ENCODE results near the gene FXYD4. TPM values are rescaled to one million over a fixed set of nuclear protein-coding genes. Genes with fewer than 3 reads are reported as not detected.

FXYD4 gene, protein sequence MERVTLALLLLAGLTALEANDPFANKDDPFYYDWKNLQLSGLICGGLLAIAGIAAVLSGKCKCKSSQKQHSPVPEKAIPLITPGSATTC
- total RNA-seq: not detected in 2 replicates

GRCh38 chr10:43371418-43371817 lies at the start of gene FXYD4:
Gene FXYD4 (plus strand): TSS chr10:43371636. CDS start chr10:43373747, 2,111 bp downstream.

GRCh38 chr10:43408710-43409384 lies 37.4 kb downstream of the FXYD4 start, which contains the start of gene HNRNPF:
Gene HNRNPF (minus strand): TSS chr10:43409186. CDS start chr10:43387884, 21,302 bp downstream.

Other genes with a start within 250 kb of the FXYD4 start
- gene CSGALNACT2, start 233.2 kb upstream of the FXYD4 start, total RNA-seq: 15.2 and 18.9 TPM in 2 replicates
- 0.43 and 0.70 TPM in 2 replicates for gene RASGEF1A, start 104.6 kb upstream of the FXYD4 start, total RNA-seq
- gene HNRNPF, start 37.5 kb downstream of the FXYD4 start, total RNA-seq: 169 and 176 TPM in 2 replicates
- gene ZNF487, start 65.5 kb downstream of the FXYD4 start, total RNA-seq: 1.8 and 3.8 TPM in 2 replicates
- gene ZNF239, start 203.0 kb downstream of the FXYD4 start, total RNA-seq: 1.2 and 4.3 TPM in 2 replicates
- gene ZNF485, start 234.8 kb downstream of the FXYD4 start, total RNA-seq: 2.0 and 5.0 TPM in 2 replicates

All from pericardium fibroblast (primary cell).